RCC 7860 (cell line): ENCODE measurements around the gene DOCK7.
A peak's percentile ranks its signal among the peaks of the same experiment; 100 is the strongest.
"Not testable (repeated sequence)": the region's sequence is repeated elsewhere in the genome, so short reads cannot be mapped to it uniquely, and the experiment has no call there.

Experiments
- DNase-seq: peaks from one replicate; pipeline ENCODE4 v3.0.0-alpha.2; 2015; ENCODE audit warnings: low spot score
- FAIRE-seq: peaks from 2 replicates; lab custom pipeline; 2012; peaks lifted over from hg19 to GRCh38; lab: Jason Lieb, UNC

DOCK7 gene

GRCh38 chr1:62687903-62688686 is at the start of gene DOCK7:
Gene DOCK7 (minus strand): TSS chr1:62688386. CDS start chr1:62688264, 122 bp downstream.
- FAIRE-seq (no peak), DNase-seq (peak; percentile 55)

- peak; percentile 65 for DNase-seq
- FAIRE-seq: no peak
Measured at GRCh38 chr1:62735491-62736171, 47.4 kb upstream of the DOCK7 start.

- FAIRE-seq (no peak), DNase-seq (no peak)
Measured at GRCh38 chr1:62732331-62732730, 44.1 kb upstream of the DOCK7 start.

- DNase-seq: no peak
Measured at GRCh38 chr1:62728963-62729362, 40.8 kb upstream of the DOCK7 start.

GRCh38 chr1:62727656-62728407 is 39.6 kb upstream of the DOCK7 start:
- no peak for FAIRE-seq
- no peak for DNase-seq

More at GRCh38 chr1:62728963-62729362, 40.8 kb upstream of the DOCK7 start:
- no peak for FAIRE-seq

- FAIRE-seq: no peak
- DNase-seq: no peak
Measured at GRCh38 chr1:62726011-62726442, 37.8 kb upstream of the DOCK7 start.

GRCh38 chr1:62725255-62725654 is 37.1 kb upstream of the DOCK7 start:
- FAIRE-seq: no peak
- DNase-seq: no peak

- DNase-seq: no peak
Measured at GRCh38 chr1:62724430-62724829, 36.2 kb upstream of the DOCK7 start.

GRCh38 chr1:62723883-62724282 is 35.7 kb upstream of the DOCK7 start:
- no peak for FAIRE-seq
- no peak for DNase-seq

More at GRCh38 chr1:62724430-62724829, 36.2 kb upstream of the DOCK7 start:
- FAIRE-seq: no peak

GRCh38 chr1:62722796-62723195 is 34.6 kb upstream of the DOCK7 start:
- DNase-seq (no peak), FAIRE-seq (no peak)

GRCh38 chr1:62720946-62721554 is 32.9 kb upstream of the DOCK7 start:
- DNase-seq: no peak
- FAIRE-seq: no peak

GRCh38 chr1:62718400-62718799 is 30.2 kb upstream of the DOCK7 start:
- FAIRE-seq, DNase-seq: not testable (repeated sequence)

GRCh38 chr1:62717483-62717882 is 29.3 kb upstream of the DOCK7 start:
- FAIRE-seq (no peak), DNase-seq (no peak)

GRCh38 chr1:62716397-62716796 is 28.2 kb upstream of the DOCK7 start:
- FAIRE-seq (no peak), DNase-seq (no peak)

- FAIRE-seq (no peak), DNase-seq (no peak)
Measured at GRCh38 chr1:62712336-62713243, 24.4 kb upstream of the DOCK7 start.

GRCh38 chr1:62707744-62708120 is 19.5 kb upstream of the DOCK7 start:
- DNase-seq (no peak), FAIRE-seq (no peak)

- DNase-seq (no peak), FAIRE-seq (no peak)
Measured at GRCh38 chr1:62706985-62707743, 19.0 kb upstream of the DOCK7 start.

- not testable (repeated sequence) for DNase-seq, FAIRE-seq
Measured at GRCh38 chr1:62698161-62698560, 10.0 kb upstream of the DOCK7 start.

- not testable (repeated sequence) for FAIRE-seq, DNase-seq
Measured at GRCh38 chr1:62694479-62694878, 6.3 kb upstream of the DOCK7 start.
